Thoracic aorta (tissue), 2 donors: ENCODE measurements around the gene NOC4L. TPM values are rescaled to one million over a fixed set of nuclear protein-coding genes. Genes with fewer than 3 reads are reported as not detected.

Experiments used
- total RNA-seq, 2 donors: library from RNA; depleted of rRNA; stranded (reverse); fragments of >200 nt; gene quantifications; one replicate each; pipeline versions ENCODE4 v1.1.0 to v1.2.3, GENCODE V29; 2016

The NOC4L gene
- total RNA-seq, 2 donors from 2014 or later: 5.9 to 8.5 TPM

Other genes with a start within 250 kb of the NOC4L start
- 10 to 100 TPM; 23.2 to 40.6 TPM for gene ULK1, start 249.8 kb upstream of the NOC4L start, total RNA-seq
- gene PUS1, start 215.2 kb upstream of the NOC4L start, total RNA-seq: 10 to 100 TPM in 1 of 2 donors, 1 to 10 TPM in 1; 5.8 to 31.7 TPM
- gene EP400, start 194.5 kb upstream of the NOC4L start, total RNA-seq: 10 to 100 TPM; 20.2 to 47.3 TPM
- gene DDX51, start 138 bp upstream of the NOC4L start, total RNA-seq: 10 to 100 TPM in 1 of 2 donors, 1 to 10 TPM in 1; 9.7 to 24.8 TPM
- 1 to 10 TPM in 1 of 2 donors, not detected in 1; 1.7 TPM for gene GALNT9, start 185.1 kb downstream of the NOC4L start, total RNA-seq